ENCODE measurements around the gene RABGEF1. TPM values are rescaled to one million over a fixed set of nuclear protein-coding genes. Genes with fewer than 3 reads are reported as not detected.

The RABGEF1 gene
- total RNA-seq, 2 experiments from 2014 or later = 18.2 to 25.5 TPM

DNA sequence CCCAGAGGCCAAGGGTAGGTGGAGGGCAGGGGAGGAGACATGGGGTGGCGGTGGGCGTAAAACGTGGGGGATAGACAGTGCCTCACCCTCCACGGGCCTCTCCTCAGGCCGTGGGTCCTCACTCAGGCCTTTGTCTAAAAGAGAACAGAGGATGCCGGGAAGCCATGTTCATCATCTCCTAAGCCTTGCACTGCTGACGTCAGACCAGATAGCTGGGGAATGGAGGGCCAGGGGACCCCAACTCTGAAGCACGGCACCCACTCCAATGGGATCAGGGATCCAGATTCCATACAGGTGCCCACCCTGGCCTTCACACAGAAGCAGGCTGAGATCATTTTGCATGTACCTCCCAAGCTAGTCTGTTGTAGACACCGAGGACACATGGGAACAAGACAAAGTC lies 97.1 kb downstream of the RABGEF1 start:
- intact Hi-C loops (cut with micrococcal nuclease; ENCODE audit: unreplicated experiment) = no loop called here
- no peaks in the 10 kb centered on the region for H3K9me2 ChIP-seq (ENCODE audit: insufficient read depth, low read length)
- H3K27ac ChIP-seq (ENCODE audit: low read depth, low read length, poor library complexity, severe bottlenecking) = no peak overlapping the region
- no peak overlapping the region for H3K4me3 ChIP-seq (ENCODE audit: low read depth, low read length, poor library complexity, severe bottlenecking)
- TF ChIP-seq EZH2phosphoT487 (IDR thresholded peaks at IDR 0.05; ENCODE audit: borderline replicate concordance, low read depth, low read length) = no peak
- BruUV-seq (replicated peaks) = no TSS peak
- peaks cover 10% of the 10 kb centered on the region; the same call in 1 of the 2 replicates for H3K9me3 ChIP-seq (ENCODE audit: low read length)
- ChIA-PET POLR2A (no interaction called here), CTCF (ENCODE audit: unreplicated experiment) (no interaction called here)
- no peaks in the 10 kb centered on the region for H3K36me3 ChIP-seq (ENCODE audit: insufficient read depth, low read length)
- no peaks in the 10 kb centered on the region for H3K4me1 ChIP-seq (ENCODE audit: insufficient read depth, low read length, poor library complexity, severe bottlenecking)
- H2AFZ ChIP-seq (ENCODE audit: low read length) = no peak overlapping the region
- no peak overlapping the region for H3K4me2 ChIP-seq (ENCODE audit: low read length)
- no peaks in the 10 kb centered on the region for H3K79me2 ChIP-seq (ENCODE audit: insufficient read depth, low read depth, low read length)
- DNase-seq (ENCODE audit: low spot score) = no peak
- H4K20me1 ChIP-seq (ENCODE audit: insufficient read depth, low read length) = no peaks in the 10 kb centered on the region

DNA sequence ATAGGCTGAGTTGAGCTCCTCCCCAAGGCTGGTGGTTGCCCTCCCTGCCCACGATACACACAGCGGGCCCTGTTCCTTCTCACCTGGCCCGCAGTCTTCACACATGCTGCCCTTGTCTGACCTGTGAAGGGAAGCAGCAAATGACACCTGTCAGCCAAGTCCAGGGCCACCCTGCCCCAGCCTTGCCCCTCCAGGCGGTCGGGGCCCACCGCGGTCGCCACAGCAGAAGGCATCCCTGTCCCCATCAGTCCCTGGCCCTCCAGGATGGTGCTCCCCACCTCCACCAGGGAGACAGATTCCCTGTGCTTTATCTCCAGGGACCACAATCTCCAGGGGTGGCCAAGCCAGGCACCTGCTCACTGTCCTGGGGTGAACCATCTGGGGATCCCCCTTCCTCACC lies 99.3 kb downstream of the RABGEF1 start:
- CTCF ChIA-PET (ENCODE audit: unreplicated experiment) = no interaction called here
- H3K4me2 ChIP-seq (ENCODE audit: low read length) = no peak overlapping the region
- peaks cover 7% of the 10 kb centered on the region for H3K4me1 ChIP-seq (ENCODE audit: insufficient read depth, low read length, poor library complexity, severe bottlenecking)
- no peaks in the 10 kb centered on the region for H4K20me1 ChIP-seq (ENCODE audit: insufficient read depth, low read length)
- no peak overlapping the region for H3K4me3 ChIP-seq (ENCODE audit: low read depth, low read length, poor library complexity, severe bottlenecking)
- BruUV-seq (replicated peaks) = no TSS peak
- no peak for DNase-seq (ENCODE audit: low spot score)
- TF ChIP-seq EZH2phosphoT487 (IDR thresholded peaks at IDR 0.05; ENCODE audit: borderline replicate concordance, low read depth, low read length) = no peak
- TF ChIP-seq, protein P1, sequence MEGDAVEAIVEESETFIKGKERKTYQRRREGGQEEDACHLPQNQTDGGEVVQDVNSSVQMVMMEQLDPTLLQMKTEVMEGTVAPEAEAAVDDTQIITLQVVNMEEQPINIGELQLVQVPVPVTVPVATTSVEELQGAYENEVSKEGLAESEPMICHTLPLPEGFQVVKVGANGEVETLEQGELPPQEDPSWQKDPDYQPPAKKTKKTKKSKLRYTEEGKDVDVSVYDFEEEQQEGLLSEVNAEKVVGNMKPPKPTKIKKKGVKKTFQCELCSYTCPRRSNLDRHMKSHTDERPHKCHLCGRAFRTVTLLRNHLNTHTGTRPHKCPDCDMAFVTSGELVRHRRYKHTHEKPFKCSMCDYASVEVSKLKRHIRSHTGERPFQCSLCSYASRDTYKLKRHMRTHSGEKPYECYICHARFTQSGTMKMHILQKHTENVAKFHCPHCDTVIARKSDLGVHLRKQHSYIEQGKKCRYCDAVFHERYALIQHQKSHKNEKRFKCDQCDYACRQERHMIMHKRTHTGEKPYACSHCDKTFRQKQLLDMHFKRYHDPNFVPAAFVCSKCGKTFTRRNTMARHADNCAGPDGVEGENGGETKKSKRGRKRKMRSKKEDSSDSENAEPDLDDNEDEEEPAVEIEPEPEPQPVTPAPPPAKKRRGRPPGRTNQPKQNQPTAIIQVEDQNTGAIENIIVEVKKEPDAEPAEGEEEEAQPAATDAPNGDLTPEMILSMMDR (conservative IDR thresholded peaks at IDR 0.05; ENCODE audit: low read length) = no peak
- no peaks in the 10 kb centered on the region for H3K79me2 ChIP-seq (ENCODE audit: insufficient read depth, low read depth, low read length)
- H3K9me2 ChIP-seq (ENCODE audit: insufficient read depth, low read length) = no peaks in the 10 kb centered on the region
- H3K36me3 ChIP-seq (ENCODE audit: insufficient read depth, low read length) = no peaks in the 10 kb centered on the region
- intact Hi-C loops (cut with micrococcal nuclease; ENCODE audit: unreplicated experiment) = loop anchor here (5.0 kb wide), 1 partner anchor 98 kb away; the partner anchor contains the start of gene RABGEF1
- no peak overlapping the region for H3K27ac ChIP-seq (ENCODE audit: low read depth, low read length, poor library complexity, severe bottlenecking)
- POLR2A ChIA-PET = no interaction called here
- H2AFZ ChIP-seq (ENCODE audit: low read length) = no peak overlapping the region
- peaks cover 10% of the 10 kb centered on the region; the same call in 1 of the 2 replicates for H3K9me3 ChIP-seq (ENCODE audit: low read length)

DNA sequence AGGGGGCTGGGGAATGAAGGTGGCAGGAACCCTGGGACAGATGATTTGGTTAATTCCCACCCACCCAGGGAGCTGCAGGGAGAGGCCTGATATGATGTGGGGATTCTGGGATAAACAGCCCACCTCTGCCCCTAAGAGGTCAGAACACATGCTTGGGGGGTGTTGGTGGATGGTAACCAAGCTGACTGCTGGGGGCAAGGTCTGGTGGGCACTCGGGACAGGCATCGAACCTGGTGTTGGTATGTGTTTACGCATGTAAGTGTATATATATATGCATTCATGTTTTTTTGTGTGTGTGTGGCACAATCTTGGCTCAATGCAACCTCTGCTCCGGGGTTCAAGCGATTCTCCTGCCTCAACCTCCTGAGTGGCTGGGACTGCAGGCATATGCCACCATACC lies 99.8 kb downstream of the RABGEF1 start:
- Histone ChIP-seq H3K27ac (ENCODE audit: low read depth, low read length, poor library complexity, severe bottlenecking) (no peak overlapping the region), H2AFZ (ENCODE audit: low read length) (no peak overlapping the region), H3K4me2 (ENCODE audit: low read length) (no peak overlapping the region), H3K79me2 (ENCODE audit: insufficient read depth, low read depth, low read length) (peaks cover 2% of the 10 kb centered on the region; the same call in 1 of the 2 replicates), H3K9me3 (ENCODE audit: low read length) (peaks cover 10% of the 10 kb centered on the region; the same call in 1 of the 2 replicates), H3K4me1 (ENCODE audit: insufficient read depth, low read length, poor library complexity, severe bottlenecking) (peaks cover 7% of the 10 kb centered on the region), H4K20me1 (ENCODE audit: insufficient read depth, low read length) (no peaks in the 10 kb centered on the region), H3K9me2 (ENCODE audit: insufficient read depth, low read length) (no peaks in the 10 kb centered on the region), H3K4me3 (ENCODE audit: low read depth, low read length, poor library complexity, severe bottlenecking) (no peak overlapping the region), H3K36me3 (ENCODE audit: insufficient read depth, low read length) (no peaks in the 10 kb centered on the region)
- TF ChIP-seq, protein P1 (conservative IDR thresholded peaks at IDR 0.05; ENCODE audit: low read length) = no peak
- TF ChIP-seq EZH2phosphoT487 (IDR thresholded peaks at IDR 0.05; ENCODE audit: borderline replicate concordance, low read depth, low read length) = no peak
- no TSS peak for BruUV-seq (replicated peaks)
- intact Hi-C loops (cut with micrococcal nuclease; ENCODE audit: unreplicated experiment) = loop anchor here (5.0 kb wide), 1 partner anchor 98 kb away; the partner anchor contains the start of gene RABGEF1
- DNase-seq (ENCODE audit: low spot score) = no peak
- ChIA-PET POLR2A (no interaction called here), CTCF (ENCODE audit: unreplicated experiment) (no interaction called here)

All from OCI-LY7 (cell line).